Hepatocyte (in vitro differentiated cells): ENCODE data around the gene SLC1A2.

Source experiments
- CTCF ChIP-seq: fragments of 200-600 bp; sonication (generic); IDR thresholded peaks from 2 replicates; pipeline ENCODE4 v1.5.1; 2016; ENCODE audit warnings: antibody characterized with exemption, mild to moderate bottlenecking; ENCODE audit not compliant: poor library complexity
- EZH2 ChIP-seq: fragments of 200-600 bp; sonication (generic); IDR thresholded peaks from 2 replicates; pipeline ENCODE4 v1.6.1; 2016; ENCODE audit warnings: antibody characterized with exemption, mild to moderate bottlenecking, borderline replicate concordance

DNA sequence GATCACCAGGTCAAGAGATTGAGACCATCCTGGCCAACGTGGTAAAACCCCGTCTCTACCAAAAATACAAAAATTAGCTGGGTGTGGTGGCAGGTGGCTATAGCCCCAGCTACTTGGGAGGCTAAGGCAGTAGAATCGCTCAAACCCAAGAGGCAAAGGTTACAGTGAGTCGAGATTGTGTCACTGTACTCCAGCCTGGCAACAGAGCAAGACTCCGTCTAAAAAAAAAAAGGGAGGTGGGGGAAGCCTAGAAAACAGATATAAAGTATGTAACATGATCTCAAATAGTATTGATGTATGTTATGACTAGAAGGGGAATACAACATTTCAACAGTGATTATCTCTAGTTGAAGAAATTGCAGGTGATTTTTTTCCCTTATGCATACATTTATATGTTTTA lies 61.4 kb downstream of the SLC1A2 start:
- TF ChIP-seq CTCF = no peak
- no peak for TF ChIP-seq EZH2
